Thoracic aorta (tissue), 2 donors: ENCODE results near the gene GJA5. TPM values are rescaled to one million over a fixed set of nuclear protein-coding genes. Genes with fewer than 3 reads are reported as not detected.

Experiments used
- ATAC-seq: fragments of 150-250 bp; one replicate; pipeline ENCODE4 v1.8.0; 2017; ENCODE audit warnings: low read depth; ENCODE audit not compliant: insufficient number of reproducible peaks, low FRiP score
- DNase-seq: peaks from one replicate; pipeline ENCODE4 v3.0.0-alpha.2; 2020; ENCODE audit warnings: low spot score
- H3K27ac ChIP-seq, 2 donors: fragments of 200-600 bp; sonication (generic); 1 replicate in 1 of 2; 2 replicates in 1 of 2; pipeline ENCODE4 v1.5.1; 2016; ENCODE audit warnings: mild to moderate bottlenecking in 2 of 2, moderate library complexity in 2 of 2
- H3K27me3 ChIP-seq: fragments of 200-600 bp; sonication (generic); replicated peaks from 2 replicates; pipeline ENCODE4 v1.6.0; 2016; ENCODE audit warnings: mild to moderate bottlenecking; ENCODE audit not compliant: insufficient read depth
- H3K36me3 ChIP-seq: fragments of 200-600 bp; sonication (generic); one replicate; pipeline ENCODE4 v1.5.1; 2016
- H3K4me1 ChIP-seq, 2 donors: fragments of 200-600 bp; sonication (generic); 1 replicate in 1 of 2; 2 replicates in 1 of 2; pipeline versions ENCODE4 v1.5.1 to v1.6.0; 2016; ENCODE audit warnings: low read depth in 2 of 2, mild to moderate bottlenecking in 1 of 2; ENCODE audit not compliant: control insufficient read depth in 1 of 2
- H3K4me3 ChIP-seq: fragments of 200-600 bp; sonication (generic); 2 replicates; pipeline ENCODE4 v1.5.1; 2016; ENCODE audit warnings: mild to moderate bottlenecking
- H3K9me3 ChIP-seq: fragments of 200-600 bp; sonication (generic); 2 replicates; pipeline ENCODE4 v1.5.1; 2016
- CTCF ChIP-seq: fragments of 200-600 bp; sonication (generic); IDR thresholded peaks from one replicate; pipeline ENCODE4 v1.5.1; 2019; ENCODE audit warnings: antibody characterized with exemption
- total RNA-seq, 2 donors: library from RNA; depleted of rRNA; stranded (reverse); fragments of >200 nt; gene quantifications; one replicate each; pipeline versions ENCODE4 v1.1.0 to v1.2.3, GENCODE V29; 2016

GJA5 gene
- 10 to 100 TPM; 49.7 to 51.7 TPM for total RNA-seq

GRCh38 chr1:147760481-147761260, at the start of gene GJA5:
Gene GJA5, minus strand, starts transcription at chr1:147760602. Its CDS starts 1,364 bp downstream, at chr1:147759238.
- no peak for ATAC-seq
- Histone ChIP-seq H3K4me3 (no peak within 1 kb of the TSS), H3K9me3 (no peaks in the 10 kb centered on the region), H3K27ac (peak within 1 kb of the TSS; percentile 84 to 88), H3K36me3 (peaks cover 3% of the 10 kb centered on the region), H3K4me1 (peaks cover 16 to 68% of the 10 kb centered on the region in 2 donors), H3K27me3 (no peaks in the 10 kb centered on the region)
- DNase-seq = no peak
- TF ChIP-seq CTCF = no peak

DNA sequence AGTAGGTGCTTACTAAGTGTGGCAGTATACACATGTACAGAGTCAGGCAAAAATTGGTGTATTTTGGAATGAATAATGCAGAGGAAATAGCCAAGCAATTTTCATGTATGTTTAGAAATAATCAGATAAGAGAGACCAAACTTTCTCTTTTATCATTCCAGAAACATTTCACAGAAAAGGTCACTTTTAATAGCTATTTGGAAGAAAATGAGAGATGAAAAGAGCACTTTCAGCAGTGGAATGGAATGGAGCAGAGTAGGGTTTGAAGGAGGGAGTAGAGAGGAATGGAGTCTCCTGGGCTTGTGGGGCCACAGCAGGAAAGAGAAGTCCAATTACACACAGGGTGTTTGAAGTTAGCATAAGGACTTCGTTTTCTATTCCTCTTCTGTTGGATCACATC, 48.8 kb upstream of the GJA5 start:
- Histone ChIP-seq H3K9me3 (no peaks in the 10 kb centered on the region), H3K4me3 (no peak overlapping the region), H3K36me3 (no peaks in the 10 kb centered on the region), H3K4me1 (peaks cover 0 to 18% of the 10 kb centered on the region in 2 donors), H3K27ac (no peak overlapping the region), H3K27me3 (no peaks in the 10 kb centered on the region)
- ATAC-seq (no peak), DNase-seq (no peak)
- no peak for TF ChIP-seq CTCF

GRCh38 chr1:147808025-147808424, 47.6 kb upstream of the GJA5 start:
- no peaks in the 10 kb centered on the region for H3K27me3 ChIP-seq
- no peaks in the 10 kb centered on the region for H3K9me3 ChIP-seq
- DNase-seq = no peak
- H3K27ac ChIP-seq = no peak overlapping the region
- no peak overlapping the region for H3K4me3 ChIP-seq
- peaks cover 0 to 7% of the 10 kb centered on the region in 2 donors for H3K4me1 ChIP-seq
- no peak for TF ChIP-seq CTCF
- no peaks in the 10 kb centered on the region for H3K36me3 ChIP-seq
- ATAC-seq = no peak

DNA sequence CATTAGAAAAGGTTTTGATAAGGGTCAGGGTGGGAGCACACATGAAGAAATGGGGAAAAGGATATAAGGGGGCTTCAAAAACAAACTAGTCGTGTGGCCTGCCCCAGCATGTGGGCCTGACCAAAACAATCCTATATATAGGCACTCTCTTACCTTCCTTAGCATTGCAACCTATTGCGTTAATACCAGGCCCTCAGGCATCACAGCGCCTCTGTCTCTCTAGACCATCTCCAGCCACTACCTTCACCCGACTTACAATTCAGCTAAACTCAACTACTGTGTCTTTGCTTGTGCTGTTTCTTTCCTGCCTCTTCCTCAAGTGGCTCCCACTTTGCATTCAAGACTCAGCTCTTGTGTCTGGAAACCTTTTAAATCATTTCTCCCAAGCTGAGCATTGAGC, 47.0 kb upstream of the GJA5 start:
- Histone ChIP-seq H3K9me3 (no peaks in the 10 kb centered on the region), H3K4me3 (no peak overlapping the region), H3K4me1 (peaks cover 0 to under 1% of the 10 kb centered on the region in 2 donors), H3K27me3 (no peaks in the 10 kb centered on the region), H3K27ac (no peak overlapping the region), H3K36me3 (no peaks in the 10 kb centered on the region)
- no peak for TF ChIP-seq CTCF
- ATAC-seq = no peak
- no peak for DNase-seq

GRCh38 chr1:147804942-147805723, 44.7 kb upstream of the GJA5 start:
- Histone ChIP-seq H3K27me3 (no peaks in the 10 kb centered on the region), H3K4me3 (no peak overlapping the region), H3K9me3 (no peaks in the 10 kb centered on the region), H3K4me1 (no peaks in the 10 kb centered on the region), H3K36me3 (no peaks in the 10 kb centered on the region), H3K27ac (no peak overlapping the region)
- ATAC-seq = no peak
- DNase-seq = no peak
- TF ChIP-seq CTCF = no peak
